Endothelial cell of umbilical vein (primary cell): ENCODE measurements around the gene PPP1R1A. TPM values are rescaled to one million over a fixed set of nuclear protein-coding genes. Genes with fewer than 3 reads are reported as not detected.

Experiments used
- BruUV-seq: library from RNA; stranded (reverse); fragments of 400-500 nt; replicated peaks from 2 replicates; lab custom pipeline; 2021; lab: Mats Ljungman, UMichigan
- CTCF ChIA-PET: fragments of 300-600, 350-600 bp; sonication (Branson Sonifier 250); formaldehyde crosslinking; loops from one replicate; lab custom pipeline; 2021; ENCODE audit warnings: antibody characterized with exemption, inconsistent platforms; lab: Charles Lee
- POLR2A ChIA-PET: fragments of 300-600, 350-600 bp; sonication (Branson Sonifier 250); formaldehyde crosslinking; loops from one replicate; lab custom pipeline; 2021; ENCODE audit warnings: antibody characterized with exemption, inconsistent platforms; lab: Charles Lee
- DNase-seq: peaks from one replicate; pipeline ENCODE4 v3.0.0-alpha.2; 2011; ENCODE audit warnings: low read depth, low spot score
- FAIRE-seq: peaks from 2 replicates; lab custom pipeline; 2011; peaks lifted over from hg19 to GRCh38; lab: Jason Lieb, UNC
- H2AFZ ChIP-seq: 2 replicates; pipeline ENCODE4 v1.6.0; 2012; ENCODE audit warnings: low read depth, low read length, control low read depth, inconsistent platforms
- H3K27ac ChIP-seq: 2 replicates; pipeline ENCODE4 v1.5.1; 2011; ENCODE audit warnings: low read depth, mild to moderate bottlenecking, control low read depth, low read length, moderate library complexity; ENCODE audit not compliant: insufficient read depth
- H3K27me3 ChIP-seq, 2 experiments: 2 replicates each; pipeline versions ENCODE4 v1.6.0 to v1.6.1; 2011; ENCODE audit warnings: low read length in 2 of 2, mixed read lengths in 1 of 2; ENCODE audit not compliant: control insufficient read depth in 2 of 2, insufficient read depth in 2 of 2
- H3K36me3 ChIP-seq, 2 experiments: 2 replicates in 1 of 2; 3 replicates in 1 of 2; pipeline ENCODE4 v1.5.1; 2011; ENCODE audit warnings: low read length in 2 of 2, mild to moderate bottlenecking in 1 of 2, moderate library complexity in 1 of 2; ENCODE audit not compliant: control insufficient read depth in 2 of 2, insufficient read depth in 2 of 2; ENCODE audit errors: extremely low read depth in 1 of 2
- H3K4me1 ChIP-seq: 3 replicates; pipeline ENCODE4 v1.5.1; 2011; ENCODE audit warnings: mild to moderate bottlenecking, low read length; ENCODE audit not compliant: control insufficient read depth, insufficient read depth; ENCODE audit errors: extremely low read depth
- H3K4me2 ChIP-seq: 2 replicates; pipeline ENCODE4 v1.6.1; 2011; ENCODE audit warnings: low read length, control low read depth, mixed read lengths; ENCODE audit not compliant: insufficient read depth
- H3K4me3 ChIP-seq, 3 experiments: fragments of 200-600 bp in 1 of 3; sonication (generic), shearing (Covaris generic) in 1 of 3; replicated peaks in 1 of 3; 2 replicates each; pipeline ENCODE4 v1.5.1; 2011 to 2016; ENCODE audit warnings: control low read depth in 3 of 3, low read length in 3 of 3, mild to moderate bottlenecking in 2 of 3, inconsistent platforms in 1 of 3, low read depth in 1 of 3, moderate library complexity in 1 of 3; ENCODE audit not compliant: insufficient read depth in 1 of 3
- H3K79me2 ChIP-seq: 2 replicates; pipeline ENCODE4 v1.6.0; 2012; ENCODE audit warnings: low read length, inconsistent platforms; ENCODE audit not compliant: control insufficient read depth, insufficient read depth
- H3K9ac ChIP-seq: replicated peaks from 2 replicates; pipeline ENCODE3; 2011; ENCODE audit warnings: low read length, control low read depth; ENCODE audit not compliant: insufficient read depth; ENCODE audit errors: extremely low read depth
- H3K9me1 ChIP-seq: replicated peaks from 3 replicates; pipeline ENCODE4 v1.6.0; 2011; ENCODE audit warnings: mild to moderate bottlenecking, low read length; ENCODE audit not compliant: control insufficient read depth, insufficient read depth; ENCODE audit errors: extremely low read depth
- H3K9me3 ChIP-seq: replicated peaks from 2 replicates; pipeline ENCODE4 v1.5.1; 2012; ENCODE audit warnings: low read length, inconsistent platforms; ENCODE audit not compliant: control insufficient read depth, insufficient read depth
- H4K20me1 ChIP-seq: replicated peaks from 2 replicates; pipeline ENCODE3; 2011; ENCODE audit warnings: mild to moderate bottlenecking, low read length; ENCODE audit not compliant: control insufficient read depth, insufficient read depth; ENCODE audit errors: extremely low read depth
- EZH2 ChIP-seq: IDR thresholded peaks from 2 replicates; pipeline ENCODE4 v1.6.1; 2012; ENCODE audit warnings: borderline replicate concordance, low read depth, mild to moderate bottlenecking, moderate library complexity, low read length, inconsistent platforms; ENCODE audit not compliant: severe bottlenecking
- FOS ChIP-seq: IDR thresholded peaks from 2 replicates; pipeline ENCODE4 v1.6.1; 2011; ENCODE audit warnings: mild to moderate bottlenecking, low read length, moderate library complexity, borderline replicate concordance; ENCODE audit not compliant: insufficient read depth
- GATA2 ChIP-seq: IDR thresholded peaks from 2 replicates; pipeline ENCODE4 v1.7.0; 2011; ENCODE audit warnings: low read depth, mild to moderate bottlenecking, moderate library complexity, mixed read lengths, low read length; ENCODE audit not compliant: insufficient read length, insufficient read depth
- JUN ChIP-seq: IDR thresholded peaks from 2 replicates; pipeline ENCODE4 v1.6.1; 2011; ENCODE audit warnings: borderline replicate concordance, low read depth; ENCODE audit not compliant: insufficient read length, insufficient read depth
- MYC ChIP-seq: IDR thresholded peaks from one replicate; pipeline ENCODE4 v1.6.1; 2011; ENCODE audit warnings: mild to moderate bottlenecking, low read depth, low read length
- POLR2A ChIP-seq: IDR thresholded peaks from 2 replicates; pipeline ENCODE4 v1.6.1; 2012; ENCODE audit warnings: low read depth, mild to moderate bottlenecking, control low read depth, low read length
- POLR2AphosphoS5 ChIP-seq: IDR thresholded peaks from 2 replicates; pipeline ENCODE4 v1.6.1; 2012; ENCODE audit warnings: low read depth, mild to moderate bottlenecking, control low read depth, low read length, moderate library complexity; ENCODE audit not compliant: insufficient read depth
- dilution Hi-C: fragments of 300-500 bp; cut with MboI; formaldehyde crosslinking; loops from one replicate; pipeline ENCODE4 v1.15.0; 2019; ENCODE audit warnings: low sequenced_read_pairs; ENCODE audit not compliant: extremely low pct_ligation_motif_present
- intact Hi-C: fragments of 100-400 bp; cut with micrococcal nuclease; formaldehyde crosslinking; loops from one replicate; pipeline ENCODE4 v1.10.0; 2022
- polyA plus RNA-seq, 4 experiments: library from polyadenylated mRNA; depleted of rRNA in 3 of 4; stranded (reverse) in 3 of 4; unstranded in 1 of 4; fragments of >200 nt; gene quantifications; 2 replicates each; pipeline versions ENCODE4 v1.2.1 to v1.2.3, GENCODE V29; 2011 to 2012; ENCODE audit warnings: missing spikeins in 1 of 4
- total RNA-seq: library from RNA; stranded (reverse); gene quantifications from 2 replicates; pipeline ENCODE4 v1.2.3, GENCODE V29; 2021
- TF ChIP-seq, protein P1 (sequence below), 2 donors: IDR thresholded peaks; 1 replicate in 1 of 2; 2 replicates in 1 of 2; pipeline ENCODE4 v1.5.1; 2011; ENCODE audit warnings: low read length in 2 of 2, mild to moderate bottlenecking in 2 of 2, moderate library complexity in 2 of 2, control low read depth in 1 of 2, inconsistent platforms in 1 of 2, low read depth in 1 of 2; ENCODE audit not compliant: insufficient read depth in 1 of 2; ENCODE audit errors: extremely low read depth in 1 of 2

The PPP1R1A gene
- total and polyA plus RNA-seq, 2 donors (not counting 3 experiments of a cell fraction or from before 2014, with no cell fraction given), result not detected

DNA sequence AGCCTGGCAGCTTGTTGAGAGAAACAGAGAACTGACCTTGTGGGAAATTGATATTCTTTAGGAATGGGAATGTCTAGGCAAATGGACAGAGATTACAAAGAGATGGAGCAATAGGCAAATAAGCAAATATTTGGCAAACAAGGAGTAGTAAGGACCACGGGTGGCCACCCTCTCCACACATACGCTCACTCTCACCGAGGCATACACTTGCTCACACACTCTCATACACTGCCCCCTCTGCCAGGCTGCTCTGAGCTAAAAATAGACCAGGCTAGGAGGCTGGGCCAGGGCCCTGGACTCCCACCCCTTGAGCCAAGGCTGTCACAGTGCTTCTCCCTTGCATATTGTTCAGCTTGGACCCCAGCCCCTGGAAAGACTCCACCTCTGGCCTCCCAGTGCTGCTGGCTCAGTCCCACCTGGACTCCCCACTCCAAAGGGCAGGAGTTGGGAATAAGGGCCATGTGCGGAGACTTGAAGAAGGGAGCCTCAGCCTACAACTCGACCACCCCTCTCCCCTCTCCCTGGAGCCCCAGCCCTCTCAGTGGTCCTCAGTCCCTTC, 1.1 kb downstream of the PPP1R1A start:
- BruUV-seq, result no TSS peak
- H3K27me3 ChIP-seq, result peaks cover 53% of the 10 kb centered on the region in 2 experiments
- ChIA-PET CTCF (interaction anchor here (1.5 to 2.1 kb wide), 2 partner anchors 9 to 60 kb away, joined by 4 to 7 read pairs; no protein-coding TSS in a partner anchor), POLR2A (no interaction called here)
- H3K36me3 ChIP-seq, result no peaks in the 10 kb centered on the region
- H3K27ac ChIP-seq, result no peak overlapping the region
- dilution Hi-C loops (no loop called here), intact Hi-C loops (no loop called here)
- DNase-seq (no peak), FAIRE-seq (no peak)
- H2AFZ ChIP-seq, result no peak overlapping the region
- H3K9me1 ChIP-seq, result no peaks in the 10 kb centered on the region
- H4K20me1 ChIP-seq, result no peaks in the 10 kb centered on the region
- no peaks in the 10 kb centered on the region for H3K79me2 ChIP-seq
- H3K9me3 ChIP-seq, result no peaks in the 10 kb centered on the region
- H3K4me2 ChIP-seq, result no peak overlapping the region
- no peaks in the 10 kb centered on the region for H3K4me1 ChIP-seq
- no peak for TF ChIP-seq MYC
- no peak for TF ChIP-seq JUN
- TF ChIP-seq, protein P1, sequence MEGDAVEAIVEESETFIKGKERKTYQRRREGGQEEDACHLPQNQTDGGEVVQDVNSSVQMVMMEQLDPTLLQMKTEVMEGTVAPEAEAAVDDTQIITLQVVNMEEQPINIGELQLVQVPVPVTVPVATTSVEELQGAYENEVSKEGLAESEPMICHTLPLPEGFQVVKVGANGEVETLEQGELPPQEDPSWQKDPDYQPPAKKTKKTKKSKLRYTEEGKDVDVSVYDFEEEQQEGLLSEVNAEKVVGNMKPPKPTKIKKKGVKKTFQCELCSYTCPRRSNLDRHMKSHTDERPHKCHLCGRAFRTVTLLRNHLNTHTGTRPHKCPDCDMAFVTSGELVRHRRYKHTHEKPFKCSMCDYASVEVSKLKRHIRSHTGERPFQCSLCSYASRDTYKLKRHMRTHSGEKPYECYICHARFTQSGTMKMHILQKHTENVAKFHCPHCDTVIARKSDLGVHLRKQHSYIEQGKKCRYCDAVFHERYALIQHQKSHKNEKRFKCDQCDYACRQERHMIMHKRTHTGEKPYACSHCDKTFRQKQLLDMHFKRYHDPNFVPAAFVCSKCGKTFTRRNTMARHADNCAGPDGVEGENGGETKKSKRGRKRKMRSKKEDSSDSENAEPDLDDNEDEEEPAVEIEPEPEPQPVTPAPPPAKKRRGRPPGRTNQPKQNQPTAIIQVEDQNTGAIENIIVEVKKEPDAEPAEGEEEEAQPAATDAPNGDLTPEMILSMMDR (IDR thresholded peaks at IDR 0.05; ENCODE audit: extremely low read depth in 1 of 2, insufficient read depth in 1 of 2, low read depth in 1 of 2, low read length in 2 of 2), result no peak
- TF ChIP-seq EZH2, result no peak
- H3K9ac ChIP-seq, result no peak overlapping the region
- no peak overlapping the region for H3K4me3 ChIP-seq

DNA sequence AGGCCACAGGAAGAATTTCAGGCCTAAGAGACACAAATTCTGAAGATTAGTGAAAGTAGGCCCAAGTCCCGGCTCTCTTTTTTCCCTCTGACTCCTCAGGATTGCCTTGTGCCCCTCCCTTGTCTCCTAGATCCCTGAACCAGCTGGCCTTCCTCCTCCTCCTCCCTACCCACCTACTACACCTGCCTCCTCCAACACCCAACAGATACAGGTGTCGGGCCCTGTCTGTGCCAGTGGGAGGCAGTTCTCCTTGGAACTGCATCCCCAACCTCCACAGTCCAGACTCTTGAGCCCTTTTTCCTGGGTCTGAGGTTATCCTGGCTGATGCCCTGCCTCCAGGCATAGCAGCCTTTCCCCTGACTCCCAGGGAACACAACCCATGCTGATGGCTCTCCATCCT, 1.8 kb downstream of the PPP1R1A start:
- intact Hi-C loops, result no loop called here
- DNase-seq (no peak), FAIRE-seq (no peak)
- ChIA-PET POLR2A (no interaction called here), CTCF (interaction anchor here (1.0 to 2.1 kb wide), 3 partner anchors 9 to 60 kb away, joined by 3 to 7 read pairs (median 4); no protein-coding TSS in a partner anchor)
- no peak overlapping the region for H3K4me3 ChIP-seq
- no peaks in the 10 kb centered on the region for H3K9me1 ChIP-seq
- no peaks in the 10 kb centered on the region for H3K79me2 ChIP-seq
- no peak overlapping the region for H3K4me2 ChIP-seq
- no peaks in the 10 kb centered on the region for H3K36me3 ChIP-seq
- H3K9me3 ChIP-seq, result no peaks in the 10 kb centered on the region
- BruUV-seq, result no TSS peak
- TF ChIP-seq POLR2A, result no peak
- no peak for TF ChIP-seq JUN
- TF ChIP-seq FOS, result no peak
- TF ChIP-seq POLR2AphosphoS5, result no peak
- TF ChIP-seq GATA2, result no peak
- TF ChIP-seq EZH2, result no peak
- TF ChIP-seq MYC, result no peak
- H2AFZ ChIP-seq, result no peak overlapping the region
- no peak overlapping the region for H3K27ac ChIP-seq
- no peak overlapping the region for H3K9ac ChIP-seq
- no peaks in the 10 kb centered on the region for H3K4me1 ChIP-seq
- H4K20me1 ChIP-seq, result no peaks in the 10 kb centered on the region
- dilution Hi-C loops, result no loop called here
- peaks cover 50 to 52% of the 10 kb centered on the region in 2 experiments for H3K27me3 ChIP-seq
